ENCODE measurements around the gene MPLKIP. TPM values are rescaled to one million over a fixed set of nuclear protein-coding genes. Genes with fewer than 3 reads are reported as not detected.

MPLKIP gene
- total RNA-seq, 2 experiments from 2014 or later, result 34.2 to 35.1 TPM

GRCh38 chr7:40095230-40095629 is 39.2 kb downstream of the MPLKIP start:
- ChIA-PET POLR2A (no interaction called here), CTCF (interaction anchor here (0.7 kb wide), 1 partner anchor 13 kb away, joined by 4 read pairs; no protein-coding TSS in a partner anchor)
- Mint-ChIP-seq H3K27ac (no peak overlapping the region), H3K27me3 (ENCODE audit: low read depth) (no peaks in the 10 kb centered on the region), H3K9me3 (ENCODE audit: insufficient read depth) (no peaks in the 10 kb centered on the region), H3K36me3 (ENCODE audit: low read depth) (peaks cover 24% of the 10 kb centered on the region), H3K4me3 (no peak overlapping the region), H3K4me1 (ENCODE audit: low read depth) (no peaks in the 10 kb centered on the region)
- no peak for DNase-seq
- ATAC-seq, result no peak

- H3K36me3 Mint-ChIP-seq (ENCODE audit: low read depth), result peaks cover 31% of the 10 kb centered on the region
- DNase-seq (no peak), ATAC-seq (no peak)
- POLR2A ChIA-PET, result no interaction called here
- H3K27ac Mint-ChIP-seq, result no peak overlapping the region
- no peaks in the 10 kb centered on the region for H3K9me3 Mint-ChIP-seq (ENCODE audit: insufficient read depth)
- H3K27me3 Mint-ChIP-seq (ENCODE audit: low read depth), result no peaks in the 10 kb centered on the region
- CTCF ChIA-PET, result no interaction called here
- no peak overlapping the region for H3K4me3 Mint-ChIP-seq
- H3K4me1 Mint-ChIP-seq (ENCODE audit: low read depth), result no peaks in the 10 kb centered on the region
These were observed 40.6 kb downstream of the MPLKIP start for GRCh38 chr7:40093631-40094350.

- ATAC-seq (no peak), DNase-seq (no peak)
- H3K36me3 Mint-ChIP-seq (ENCODE audit: low read depth), result peaks cover 38% of the 10 kb centered on the region
- CTCF ChIA-PET, result no interaction called here
- H3K4me1 Mint-ChIP-seq (ENCODE audit: low read depth), result no peaks in the 10 kb centered on the region
- H3K27ac Mint-ChIP-seq, result no peak overlapping the region
- no peaks in the 10 kb centered on the region for H3K9me3 Mint-ChIP-seq (ENCODE audit: insufficient read depth)
- H3K27me3 Mint-ChIP-seq (ENCODE audit: low read depth), result no peaks in the 10 kb centered on the region
- no peak overlapping the region for H3K4me3 Mint-ChIP-seq
- POLR2A ChIA-PET, result interaction anchor here (1.1 kb wide), 1 partner anchor 144 kb away, joined by 3 read pairs; no protein-coding TSS in a partner anchor
These were observed 42.2 kb downstream of the MPLKIP start for GRCh38 chr7:40092182-40092581.

GRCh38 chr7:40077849-40078248 is 56.6 kb downstream of the MPLKIP start:
- DNase-seq (no peak), ATAC-seq (no peak)
- ChIA-PET CTCF (interaction anchor here (0.6 kb wide), 1 partner anchor 57 kb away, joined by 5 read pairs; no protein-coding TSS in a partner anchor), POLR2A (no interaction called here)
- Mint-ChIP-seq H3K4me1 (ENCODE audit: low read depth) (no peaks in the 10 kb centered on the region), H3K4me3 (no peak overlapping the region), H3K27ac (no peak overlapping the region), H3K27me3 (ENCODE audit: low read depth) (no peaks in the 10 kb centered on the region), H3K9me3 (ENCODE audit: insufficient read depth) (no peaks in the 10 kb centered on the region), H3K36me3 (ENCODE audit: low read depth) (peaks cover 9% of the 10 kb centered on the region)

Other genes starting within 250 kb of the MPLKIP start
- 10 to 100 TPM; 46.7 to 49.0 TPM for gene CDK13, start 184.4 kb downstream of the MPLKIP start, total RNA-seq
- under 1 TPM in 1 of 2 experiments, not detected in 1; 0.44 TPM for gene SUGCT, start 383 bp upstream of the MPLKIP start, total RNA-seq

All from activated CD8-positive, alpha-beta T cell treated with anti-CD3 and anti-CD28 coated beads, Interleukin-2, amount 10 ng/mL, durations not matched to agents 7 days and 5 days (primary cell).